ENCODE results near the gene C1QTNF9.
"Not testable (repeated sequence)": the region's sequence is repeated elsewhere in the genome, so short reads cannot be mapped to it uniquely, and the experiment has no call there.

Gene C1QTNF9, protein sequence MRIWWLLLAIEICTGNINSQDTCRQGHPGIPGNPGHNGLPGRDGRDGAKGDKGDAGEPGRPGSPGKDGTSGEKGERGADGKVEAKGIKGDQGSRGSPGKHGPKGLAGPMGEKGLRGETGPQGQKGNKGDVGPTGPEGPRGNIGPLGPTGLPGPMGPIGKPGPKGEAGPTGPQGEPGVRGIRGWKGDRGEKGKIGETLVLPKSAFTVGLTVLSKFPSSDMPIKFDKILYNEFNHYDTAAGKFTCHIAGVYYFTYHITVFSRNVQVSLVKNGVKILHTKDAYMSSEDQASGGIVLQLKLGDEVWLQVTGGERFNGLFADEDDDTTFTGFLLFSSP
- total RNA-seq = 0 to 0.16 (median 0.07) reads per million in 3 experiments

DNA sequence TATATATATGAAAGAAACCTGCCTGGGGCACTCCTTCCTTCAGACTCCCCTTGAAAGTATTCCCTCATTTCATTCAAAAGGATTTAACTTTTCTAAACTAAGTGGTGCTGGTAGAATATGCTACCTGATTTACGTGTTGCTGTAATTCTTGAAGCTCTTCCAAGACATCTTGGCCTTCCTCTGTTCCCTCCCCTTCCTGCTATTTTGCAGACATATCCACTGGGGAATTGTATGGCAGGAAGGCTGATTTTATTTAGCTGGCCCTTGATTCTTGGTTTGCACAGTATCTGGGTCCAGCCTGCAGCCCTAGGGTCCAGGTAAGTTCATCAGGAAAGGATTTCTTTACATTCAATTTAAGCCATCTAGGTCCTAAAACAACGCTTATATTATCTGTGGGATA is at the start of gene C1QTNF9:
Gene C1QTNF9 (plus strand): TSS at position 281 of the 400 bp plus-strand sequence. CDS start 6,424 bp downstream, outside the sequence.
- DNase-seq = not testable (repeated sequence)

DNA sequence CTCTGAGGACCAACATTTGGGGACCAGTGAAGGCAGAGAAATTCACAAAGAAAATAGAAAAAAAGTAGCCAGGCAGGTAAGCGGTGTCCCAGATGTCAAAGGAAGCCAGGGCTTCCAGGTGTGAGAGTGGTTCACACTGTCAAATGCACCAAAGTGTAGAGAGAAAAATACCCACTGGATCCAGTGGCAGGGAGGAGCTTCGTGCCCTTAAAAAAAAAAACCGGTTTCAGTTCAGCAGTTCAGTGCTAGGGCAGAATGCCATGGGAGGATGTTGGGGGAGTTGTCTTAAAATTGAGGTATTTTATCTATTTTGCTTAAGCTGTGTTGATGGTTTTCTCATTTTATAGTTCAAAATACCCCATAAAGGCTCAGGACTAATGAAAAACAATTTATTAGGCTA is 47.8 kb upstream of the C1QTNF9 start:
- DNase-seq = peak; percentile 70

DNA sequence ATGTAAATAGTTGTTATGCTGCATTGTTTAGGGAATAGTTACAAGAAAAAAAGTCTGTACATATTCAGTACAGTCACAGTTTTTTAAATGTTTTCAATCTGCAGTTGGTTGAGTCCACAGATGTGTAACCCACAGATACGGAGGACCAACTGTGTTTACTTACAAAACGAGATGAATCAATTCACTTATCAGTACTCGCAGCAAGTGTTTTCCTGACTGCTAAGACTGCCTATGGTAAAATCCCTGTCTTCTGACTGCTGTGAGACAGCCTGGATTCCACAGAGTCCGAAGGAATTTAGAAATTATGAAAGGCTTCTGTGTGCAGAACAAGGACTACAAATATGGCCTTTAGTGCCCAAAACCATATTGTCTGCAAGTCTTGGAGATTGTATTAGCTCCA is 45.7 kb upstream of the C1QTNF9 start:
- no peak for DNase-seq

DNA sequence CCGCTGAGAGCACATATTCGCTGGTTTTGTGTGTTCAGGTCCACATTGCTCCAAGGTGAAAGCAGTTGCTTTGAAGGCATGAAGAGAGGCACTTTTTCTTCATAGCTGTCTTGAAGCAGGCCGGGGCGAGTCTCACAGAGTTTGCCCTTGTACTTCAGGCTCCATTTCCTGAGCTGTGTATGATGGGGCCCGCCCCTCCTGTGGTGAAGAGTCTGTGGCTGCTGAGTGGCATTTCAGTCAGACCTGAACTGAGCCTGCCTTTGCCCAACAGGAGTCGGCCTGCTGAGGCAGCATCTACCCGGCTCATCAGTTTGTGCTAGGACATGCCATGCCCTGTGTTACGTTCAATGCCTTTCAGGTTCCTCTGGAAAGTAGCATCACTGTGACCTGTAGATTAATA is 44.4 kb upstream of the C1QTNF9 start:
- DNase-seq = peak; percentile 86

- no peak for DNase-seq
These were observed 43.9 kb upstream of the C1QTNF9 start for GRCh38 chr13:24265453-24265852.

GRCh38 chr13:24267274-24267673 is 42.1 kb upstream of the C1QTNF9 start:
- peak; percentile 69 for DNase-seq

GRCh38 chr13:24267801-24268200 is 41.6 kb upstream of the C1QTNF9 start:
- DNase-seq = no peak

GRCh38 chr13:24269821-24270220 is 39.6 kb upstream of the C1QTNF9 start:
- DNase-seq = no peak

DNA sequence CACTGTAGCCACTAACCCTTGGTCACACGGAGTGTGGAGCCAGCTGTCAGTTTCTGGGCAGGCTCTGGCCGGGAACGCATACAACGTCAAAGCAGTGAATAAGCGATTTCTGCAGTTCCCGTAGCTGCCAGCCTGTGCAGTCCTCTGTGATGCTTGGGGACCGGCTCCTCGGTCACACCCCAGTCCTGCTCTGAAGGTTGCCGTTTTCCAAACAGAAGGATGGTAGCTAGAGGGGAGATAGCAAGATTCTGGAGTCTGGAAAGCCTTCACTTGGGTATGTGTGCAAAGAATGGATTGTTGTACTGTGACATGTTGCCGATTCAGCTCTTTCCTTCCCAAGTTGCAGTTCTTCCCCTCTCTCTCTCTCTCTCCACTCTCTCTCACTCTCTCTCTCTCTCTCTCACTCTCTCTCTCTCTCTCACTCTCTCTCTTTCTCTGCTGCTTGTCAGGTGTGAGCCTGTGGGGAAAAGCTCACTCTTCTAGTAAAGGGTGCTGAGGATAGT is 38.7 kb upstream of the C1QTNF9 start:
- peak; percentile 76 for DNase-seq

DNA sequence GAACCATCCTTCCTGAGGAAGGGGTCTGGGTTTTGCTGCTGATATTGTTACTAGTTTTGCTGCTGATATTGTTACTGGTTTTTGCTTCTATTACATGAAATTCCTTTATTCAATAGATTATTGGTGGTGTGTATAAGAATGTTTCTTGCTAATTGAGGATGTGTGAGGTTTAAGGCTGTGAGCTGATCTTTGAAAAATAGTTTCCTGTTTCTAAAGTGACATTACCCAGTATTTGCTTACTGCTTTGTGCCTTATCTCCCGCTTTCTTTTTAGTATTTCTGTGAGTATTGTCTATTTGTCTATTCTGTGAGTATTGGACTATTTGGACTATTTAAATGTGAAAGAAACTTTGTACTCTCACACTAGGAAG is 38.2 kb upstream of the C1QTNF9 start:
- DNase-seq = no peak

DNA sequence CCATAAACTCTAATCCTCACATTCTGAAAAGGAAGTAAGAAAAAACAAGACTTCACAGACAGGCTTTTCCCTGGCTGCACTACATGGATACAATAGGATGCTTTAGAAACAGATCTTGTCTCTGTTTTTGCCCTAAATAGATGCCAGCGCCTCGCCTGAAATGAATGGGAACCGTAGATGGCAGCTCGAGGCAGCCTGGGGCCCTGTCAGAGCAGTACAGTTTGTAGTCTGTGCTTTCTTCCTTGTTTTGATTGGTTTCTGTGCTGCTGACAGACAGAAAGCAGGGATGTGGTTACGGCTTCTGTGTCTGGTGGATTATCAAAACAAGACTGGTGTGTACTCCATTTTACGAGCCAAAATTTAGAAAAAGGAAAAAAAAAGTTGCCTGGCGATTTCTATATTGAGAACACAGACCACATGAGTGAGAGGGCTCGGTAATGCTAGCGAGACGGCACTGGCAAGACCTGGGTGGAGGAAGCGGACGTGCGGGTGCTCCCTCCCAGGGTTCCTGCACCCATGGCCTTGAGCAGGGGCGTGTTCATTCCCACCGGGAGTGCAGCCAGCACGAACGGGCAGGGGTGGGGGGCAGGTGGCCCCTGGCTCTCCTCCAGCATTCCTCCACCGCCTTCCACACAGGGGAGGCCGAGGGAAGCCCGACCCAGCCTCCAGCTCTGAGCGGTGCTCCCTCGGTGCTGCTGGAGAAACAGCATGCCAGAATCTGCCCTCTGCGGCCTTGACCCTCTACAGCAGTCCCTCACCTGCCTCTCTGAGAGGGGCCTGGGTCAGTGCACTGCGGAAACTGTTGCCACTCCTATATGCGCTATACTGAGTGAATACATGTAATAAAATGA is 37.6 kb upstream of the C1QTNF9 start:
- DNase-seq = peak; percentile 90

DNA sequence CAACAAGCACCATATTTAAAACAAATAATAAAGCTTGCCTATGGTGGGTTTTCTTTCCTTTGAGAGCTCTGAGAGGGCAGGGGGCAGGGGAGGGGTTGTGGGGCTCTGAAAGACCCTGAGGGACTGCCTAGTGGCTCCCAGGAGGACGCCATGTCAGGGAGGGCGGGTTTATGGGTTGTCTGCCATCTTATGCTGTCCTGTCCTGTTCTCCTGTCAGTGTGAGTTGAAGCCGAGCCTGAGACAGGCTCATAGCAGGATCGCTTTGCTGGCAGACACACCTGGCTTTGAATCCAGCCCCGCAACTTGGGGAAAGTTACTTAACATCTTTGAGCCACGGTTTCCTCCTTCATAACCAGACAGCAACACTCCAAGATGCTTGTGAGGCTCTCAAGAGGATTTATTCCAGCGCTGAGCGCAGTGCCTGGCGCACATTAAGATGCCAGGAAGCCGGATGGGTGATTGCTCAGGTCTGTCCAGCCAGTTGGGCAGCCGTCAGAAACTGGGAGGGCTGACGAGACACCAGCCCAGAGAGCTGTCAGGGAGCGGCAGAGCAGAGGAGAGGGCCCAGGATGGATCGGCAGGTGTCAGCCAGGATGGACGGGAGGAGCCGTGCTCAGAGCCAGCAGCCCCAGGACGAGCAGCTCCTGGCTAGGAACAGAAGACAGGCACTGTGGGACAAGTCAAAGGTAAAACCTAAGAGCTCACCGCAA is 36.8 kb upstream of the C1QTNF9 start:
- no peak for DNase-seq

DNA sequence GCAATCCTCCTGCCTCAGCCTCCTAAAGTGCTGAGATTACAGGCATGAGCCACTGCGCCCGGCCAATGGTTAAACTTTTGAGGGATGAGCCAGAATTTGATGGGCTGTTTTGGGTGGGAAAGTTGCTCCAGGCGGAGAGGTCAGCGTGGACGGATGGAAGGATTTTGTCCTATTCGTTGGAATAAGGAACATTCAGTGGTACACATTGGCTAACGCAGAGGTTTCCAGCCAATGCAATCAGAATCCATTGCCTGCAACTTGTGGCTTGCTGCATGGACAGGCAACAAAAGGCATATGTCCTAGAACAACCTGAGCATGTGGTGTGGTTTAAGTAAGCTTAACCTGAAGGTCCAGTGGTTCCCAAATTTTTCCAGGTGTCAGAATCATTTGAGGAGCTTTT is 35.5 kb upstream of the C1QTNF9 start:
- DNase-seq = no peak

DNA sequence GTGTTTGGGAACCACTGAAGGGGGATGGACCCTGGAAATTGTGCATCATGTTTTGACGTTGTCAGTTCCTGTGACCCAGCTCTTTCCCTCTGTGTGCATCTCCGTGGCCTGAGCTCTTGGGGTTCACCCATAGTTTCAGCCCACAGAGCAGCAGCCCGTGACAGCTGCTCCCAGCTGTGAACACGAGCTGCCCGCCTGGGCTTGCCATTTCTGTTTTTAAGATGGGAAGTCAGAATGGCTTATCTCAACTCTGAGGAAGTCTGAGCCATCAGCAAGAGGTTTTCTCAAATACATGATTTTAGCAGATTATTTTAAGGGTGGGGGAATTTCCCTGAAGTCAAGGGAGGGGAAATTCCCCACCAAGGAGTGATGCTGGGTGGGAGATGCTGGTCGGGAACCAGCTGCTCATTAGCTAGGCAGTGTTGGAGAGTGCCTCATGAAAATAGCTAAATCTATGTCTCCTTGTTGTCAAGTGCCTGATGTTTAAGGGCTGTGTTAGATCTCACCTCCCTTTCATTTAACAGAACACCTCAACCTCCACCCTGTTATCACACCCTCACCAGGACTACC is 34.8 kb upstream of the C1QTNF9 start:
- DNase-seq = peak; percentile 68

- no peak for DNase-seq
These were observed 34.3 kb upstream of the C1QTNF9 start for GRCh38 chr13:24275041-24275440.

- peak; percentile 69 for DNase-seq
These were observed 33.1 kb upstream of the C1QTNF9 start for GRCh38 chr13:24276306-24276705.

- no peak for DNase-seq
These were observed 32.5 kb upstream of the C1QTNF9 start for GRCh38 chr13:24276861-24277260.

DNA sequence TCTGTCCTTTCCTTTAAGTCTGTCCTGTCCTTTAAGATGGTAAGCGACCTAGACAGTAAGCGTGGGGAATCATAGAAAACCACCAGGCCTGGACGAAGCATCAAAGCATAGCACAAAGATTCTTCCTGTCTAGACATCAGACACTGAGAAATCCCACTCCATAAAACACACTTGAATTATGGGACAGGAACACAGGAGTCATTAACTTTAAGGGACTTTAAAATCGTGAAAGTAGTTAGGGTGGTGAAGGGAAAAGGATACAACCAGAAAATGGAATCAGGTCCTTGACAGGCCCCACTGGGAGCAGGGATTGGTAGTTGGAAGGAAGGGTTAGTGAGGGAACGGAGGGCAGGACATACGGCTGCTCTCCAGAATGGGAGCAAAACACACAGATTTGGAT is 31.6 kb upstream of the C1QTNF9 start:
- DNase-seq = no peak

- DNase-seq = no peak
These were observed 29.9 kb upstream of the C1QTNF9 start for GRCh38 chr13:24279327-24280110.

DNA sequence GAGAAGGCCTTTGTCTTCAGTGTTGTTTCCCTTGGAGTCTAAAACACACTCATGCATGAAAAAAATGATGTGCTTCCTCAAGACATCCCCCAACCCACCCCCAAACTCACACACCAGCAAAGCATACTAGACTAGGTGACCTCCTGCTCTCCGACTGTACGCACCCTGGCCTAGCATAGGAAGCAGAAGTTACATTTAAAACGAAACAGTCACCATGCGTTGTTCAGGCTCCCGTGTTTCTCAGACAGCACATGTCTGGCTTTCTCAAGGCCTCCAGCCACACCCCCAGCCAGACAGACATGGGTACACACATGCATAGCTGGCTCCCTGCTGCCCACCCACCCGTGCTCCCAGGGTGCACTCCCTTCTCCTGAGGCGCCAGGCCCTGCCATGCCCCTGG is 28.7 kb upstream of the C1QTNF9 start:
- no peak for DNase-seq

DNA sequence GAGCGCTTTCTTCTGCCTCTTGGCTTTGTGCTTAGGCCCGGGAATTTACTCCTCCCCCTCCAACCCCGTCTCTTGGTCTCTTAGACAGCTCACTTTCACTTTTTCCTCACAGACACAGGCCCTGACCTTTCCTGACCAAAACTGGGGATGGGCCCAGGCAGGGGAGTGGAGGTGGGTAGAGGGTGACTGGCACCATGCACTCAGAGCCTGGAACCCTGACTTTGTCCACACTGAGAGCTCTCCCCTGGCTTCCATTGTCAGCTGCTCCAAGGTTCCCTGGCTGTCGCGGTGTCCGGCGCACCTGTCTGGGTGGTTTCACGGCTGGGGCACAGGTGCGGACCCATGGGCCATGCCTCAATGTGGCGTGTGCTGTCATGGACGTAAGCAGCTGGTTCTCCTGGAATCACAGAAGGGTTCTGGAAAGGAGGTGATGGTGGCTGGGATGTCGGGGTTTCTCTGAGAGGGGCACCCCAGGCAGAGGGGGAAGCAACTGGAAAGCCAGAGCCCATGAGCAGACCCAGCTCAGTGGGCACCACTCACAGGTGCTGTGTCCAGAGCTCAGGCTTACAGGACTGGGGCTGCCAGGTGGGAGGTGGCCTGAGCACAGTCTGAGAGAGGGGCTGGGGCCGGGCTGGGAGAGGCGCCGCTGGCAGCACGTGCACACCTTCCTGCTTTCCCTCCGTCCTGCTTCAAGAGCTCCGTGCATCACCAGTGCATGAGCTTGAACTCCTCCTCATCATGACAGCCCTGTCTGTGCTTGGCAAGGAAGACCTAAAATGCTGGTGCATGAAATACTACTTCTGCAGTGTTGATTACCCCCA is 28.0 kb upstream of the C1QTNF9 start:
- DNase-seq = no peak
